ENCODE results near the gene G6PC3.

Gene G6PC3

GRCh38 chr17:44023545-44024270, 46.8 kb upstream of the G6PC3 start:
- Histone ChIP-seq H3K27me3 (ENCODE audit: insufficient read depth, poor library complexity, severe bottlenecking) (no peaks in the 10 kb centered on the region), H3K27ac (replicated peaks) (no peak overlapping the region), H3K4me3 (replicated peaks; ENCODE audit: insufficient read depth, low read length) (no peak overlapping the region)
- no peak for TF ChIP-seq REST (IDR thresholded peaks at IDR 0.05; ENCODE audit: insufficient replicate concordance, low read depth)
- TF ChIP-seq CTCF (IDR thresholded peaks at IDR 0.05; ENCODE audit: insufficient read depth, low read length): no peak
- no peak for TF ChIP-seq SPI1 (IDR thresholded peaks at IDR 0.05; ENCODE audit: borderline replicate concordance, low read depth)
- no peak for TF ChIP-seq POLR2AphosphoS5 (IDR thresholded peaks at IDR 0.05; ENCODE audit: low read depth)
- TF ChIP-seq GABPA (IDR thresholded peaks at IDR 0.05; ENCODE audit: low read depth): no peak
- no peak for DNase-seq (ENCODE audit: low read depth in 1 of 2, low spot score in 1 of 2)

- H3K4me3 ChIP-seq (replicated peaks; ENCODE audit: insufficient read depth, low read length): no peak overlapping the region
- TF ChIP-seq POLR2AphosphoS5 (IDR thresholded peaks at IDR 0.05; ENCODE audit: low read depth) (no peak), GABPA (IDR thresholded peaks at IDR 0.05; ENCODE audit: low read depth) (no peak), REST (IDR thresholded peaks at IDR 0.05; ENCODE audit: insufficient replicate concordance, low read depth) (no peak), CTCF (IDR thresholded peaks at IDR 0.05; ENCODE audit: insufficient read depth, low read length) (no peak), SPI1 (IDR thresholded peaks at IDR 0.05; ENCODE audit: borderline replicate concordance, low read depth) (no peak)
- DNase-seq (ENCODE audit: low read depth in 1 of 2, low spot score in 1 of 2): no peak
- no peaks in the 10 kb centered on the region for H3K27me3 ChIP-seq (ENCODE audit: insufficient read depth, poor library complexity, severe bottlenecking)
- H3K27ac ChIP-seq (replicated peaks): no peak overlapping the region
These were observed 46.3 kb upstream of the G6PC3 start for GRCh38 chr17:44024271-44024663.

GRCh38 chr17:44024853-44025252, 45.7 kb upstream of the G6PC3 start:
- H3K27me3 ChIP-seq (ENCODE audit: insufficient read depth, poor library complexity, severe bottlenecking): no peaks in the 10 kb centered on the region
- no peak for DNase-seq (ENCODE audit: low read depth in 1 of 2, low spot score in 1 of 2)
- TF ChIP-seq POLR2AphosphoS5 (IDR thresholded peaks at IDR 0.05; ENCODE audit: low read depth) (no peak), GABPA (IDR thresholded peaks at IDR 0.05; ENCODE audit: low read depth) (no peak), CTCF (IDR thresholded peaks at IDR 0.05; ENCODE audit: insufficient read depth, low read length) (no peak), REST (IDR thresholded peaks at IDR 0.05; ENCODE audit: insufficient replicate concordance, low read depth) (no peak), SPI1 (IDR thresholded peaks at IDR 0.05; ENCODE audit: borderline replicate concordance, low read depth) (no peak)
- no peak overlapping the region for H3K27ac ChIP-seq (replicated peaks)
- no peak overlapping the region for H3K4me3 ChIP-seq (replicated peaks; ENCODE audit: insufficient read depth, low read length)
